CD4-positive, alpha-beta T cell treated with Interleukin-10 for 1 hour (primary cell): ENCODE measurements around the gene SMNDC1.

ENCODE experiments used
- DNase-seq: peaks from one replicate; pipeline ENCODE4 v3.0.0-alpha.2; 2020

SMNDC1 gene

DNA sequence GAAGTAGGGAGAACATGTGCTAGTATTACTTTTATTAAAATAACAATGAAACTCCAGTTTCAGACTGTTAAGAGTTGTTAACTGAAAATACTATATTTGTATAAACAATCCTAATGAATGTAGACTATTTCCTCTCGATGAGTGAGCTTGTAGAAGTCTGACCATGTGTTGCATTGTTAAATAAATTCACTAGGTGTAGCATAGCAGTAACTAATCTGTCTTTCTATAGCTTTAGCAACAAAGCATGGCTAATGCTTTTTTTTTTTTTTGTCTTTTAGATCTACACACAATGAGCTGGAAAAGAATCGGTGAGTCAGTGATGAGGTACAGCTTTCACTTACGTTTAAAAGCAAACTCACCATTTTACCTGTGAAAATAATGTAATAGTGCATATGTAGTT, 60.2 kb downstream of the SMNDC1 start:
- DNase-seq, result no peak

DNA sequence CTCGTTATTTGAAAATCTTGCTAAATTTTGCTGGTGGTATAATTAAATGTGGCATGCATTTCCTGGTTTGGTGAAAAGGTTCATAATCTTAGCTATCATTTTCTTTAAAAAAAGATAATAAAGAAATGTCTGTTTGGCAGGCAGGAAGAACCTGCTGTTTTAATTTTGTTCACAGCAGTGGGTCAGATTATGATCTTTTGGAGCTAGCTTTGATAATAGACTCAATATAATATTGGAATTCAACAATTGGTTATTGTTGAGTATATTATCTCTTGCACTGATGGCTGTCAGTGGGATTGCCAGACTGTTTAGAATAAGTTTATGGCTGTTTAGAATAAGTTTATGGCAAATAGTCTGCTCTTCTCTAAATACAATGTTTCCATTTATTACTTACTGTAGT, 62.2 kb downstream of the SMNDC1 start:
- no peak for DNase-seq

DNA sequence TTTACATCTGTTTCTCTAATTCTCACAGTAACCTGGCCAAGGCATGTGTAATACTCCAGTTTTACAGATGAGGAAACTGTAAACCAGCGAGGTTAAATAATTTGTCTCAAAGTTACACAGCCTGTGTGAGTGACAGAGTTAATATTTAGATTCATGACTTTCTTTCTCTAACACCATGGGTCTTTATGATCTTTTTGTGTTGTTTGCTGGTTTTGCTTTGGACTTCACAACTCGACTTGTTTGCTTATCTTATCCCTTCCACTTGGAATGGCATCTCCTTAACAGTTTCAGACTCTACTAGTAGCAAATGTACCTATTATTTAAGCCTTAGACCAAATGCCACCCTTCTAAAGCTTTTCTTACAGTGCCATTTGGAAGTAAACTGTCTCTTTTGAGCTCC, 62.9 kb downstream of the SMNDC1 start:
- DNase-seq, result no peak

DNA sequence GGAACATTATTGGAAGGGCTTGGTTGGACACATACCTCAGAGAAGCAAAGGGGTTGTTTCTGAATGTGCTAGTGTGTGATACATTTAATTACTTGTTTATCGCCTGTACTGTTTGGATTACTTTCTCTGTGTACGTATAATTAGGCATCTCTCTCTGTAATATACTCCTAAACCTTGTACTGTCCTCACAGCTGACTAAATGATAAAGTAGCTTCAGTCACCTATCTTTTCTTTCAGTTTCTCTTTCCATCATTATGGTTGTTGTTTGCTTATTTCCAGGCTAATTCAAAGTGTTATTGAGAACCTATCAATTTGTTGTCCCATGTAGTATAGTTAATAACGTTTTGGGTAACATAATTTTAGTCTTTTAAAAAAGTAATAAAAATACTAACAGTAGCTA, 63.3 kb downstream of the SMNDC1 start:
- no peak for DNase-seq
